ENCODE results near the gene CFAP221.

Gene CFAP221

GRCh38 chr2:119647440-119648169 lies 103.4 kb downstream of the CFAP221 start:
- no peak for DNase-seq

DNA sequence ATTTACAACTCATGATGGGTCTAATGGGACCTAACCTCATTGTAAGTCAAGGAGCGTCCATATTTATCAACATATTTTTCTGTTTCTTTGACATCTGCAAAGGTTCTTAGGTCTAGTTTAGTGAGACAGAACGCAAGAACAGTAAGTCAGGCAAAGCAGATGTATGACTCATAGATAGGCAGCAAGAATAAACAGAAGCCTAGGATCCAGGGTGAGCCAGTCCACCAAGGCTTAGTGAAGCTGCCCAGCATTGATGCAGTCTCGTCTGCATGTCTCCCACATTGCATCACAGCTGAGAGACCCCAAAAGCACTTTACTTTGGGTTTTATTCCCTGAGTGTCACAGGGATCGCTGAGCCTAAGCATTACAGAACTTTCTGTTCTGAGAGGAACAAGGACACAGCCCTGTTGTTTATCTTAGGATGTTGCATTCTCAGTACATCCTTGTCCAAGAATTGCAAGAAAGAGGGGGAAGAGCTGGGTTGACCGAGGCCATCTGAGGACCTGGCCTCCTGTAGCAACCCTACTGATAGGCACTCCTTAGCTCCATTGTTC lies 105.2 kb downstream of the CFAP221 start:
- no peak for DNase-seq

DNA sequence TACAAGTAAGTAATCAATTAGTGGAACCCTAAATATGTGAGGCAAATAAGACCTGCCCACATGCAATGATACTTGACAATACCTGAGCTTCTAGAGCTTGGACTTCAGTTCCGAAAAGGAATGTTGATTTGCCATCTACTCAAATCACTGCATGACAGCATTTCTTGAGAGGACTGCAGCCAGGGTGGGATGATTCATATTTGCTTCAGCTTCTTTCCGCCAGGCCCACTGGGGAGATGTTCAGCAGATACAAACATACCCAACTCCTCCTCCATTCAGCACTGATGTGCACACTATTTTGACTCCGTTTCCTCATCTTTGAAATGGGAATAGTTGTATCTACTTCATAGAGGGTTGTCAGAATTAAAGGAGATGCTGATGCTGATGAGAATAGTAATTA lies 106.0 kb downstream of the CFAP221 start:
- no peak for DNase-seq

- DNase-seq, result no peak
These were observed 106.7 kb downstream of the CFAP221 start for GRCh38 chr2:119650846-119651370.

- DNase-seq, result no peak
These were observed 113.4 kb downstream of the CFAP221 start for GRCh38 chr2:119657466-119658145.

DNA sequence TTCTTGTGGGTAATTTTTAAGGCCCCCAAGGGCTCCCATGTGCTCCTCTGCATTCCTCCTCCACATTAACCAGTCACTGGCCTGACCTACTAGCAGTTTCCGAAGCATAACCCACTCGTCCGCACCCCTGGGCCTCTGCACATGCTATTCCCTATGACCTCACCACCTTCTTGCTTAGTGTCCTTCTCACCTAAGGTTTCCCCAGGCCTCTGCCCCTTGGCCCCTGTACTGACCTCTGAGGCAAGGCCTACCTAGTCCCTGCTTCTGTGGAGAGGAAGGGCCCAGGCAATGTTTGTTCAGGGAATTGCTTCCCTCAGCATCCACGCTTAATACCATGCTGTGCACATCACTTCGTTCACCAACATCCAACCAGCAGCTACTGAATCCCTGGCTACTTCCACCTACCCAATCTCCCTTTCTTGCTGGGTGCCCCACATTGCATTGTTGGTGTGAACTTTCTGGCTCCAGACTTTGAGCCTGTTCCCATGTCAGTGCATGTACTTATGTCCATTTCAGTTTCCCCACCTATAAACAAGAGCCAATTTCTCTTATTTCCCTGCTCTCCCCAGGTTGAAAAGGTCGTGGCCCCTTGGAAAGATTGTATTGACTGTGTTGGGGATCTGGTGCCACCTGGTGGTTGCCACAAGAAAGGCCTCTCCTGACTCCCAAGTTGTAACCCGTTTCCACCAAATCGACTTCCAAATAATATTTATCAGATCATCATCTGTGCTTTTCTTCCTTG lies 115.5 kb downstream of the CFAP221 start:
- no peak for DNase-seq

- DNase-seq, result no peak
These were observed 116.1 kb downstream of the CFAP221 start for GRCh38 chr2:119660343-119660658.

GRCh38 chr2:119662297-119662696 lies 118.0 kb downstream of the CFAP221 start:
- no peak for DNase-seq

GRCh38 chr2:119668546-119668945 lies 124.3 kb downstream of the CFAP221 start:
- no peak for DNase-seq

GRCh38 chr2:119671016-119671415 lies 126.8 kb downstream of the CFAP221 start:
- no peak for DNase-seq

- no peak for DNase-seq
These were observed 127.5 kb downstream of the CFAP221 start for GRCh38 chr2:119671752-119672151.

GRCh38 chr2:119672161-119672862 lies 128.1 kb downstream of the CFAP221 start:
- DNase-seq, result no peak

GRCh38 chr2:119673796-119674195 lies 129.5 kb downstream of the CFAP221 start:
- no peak for DNase-seq

DNA sequence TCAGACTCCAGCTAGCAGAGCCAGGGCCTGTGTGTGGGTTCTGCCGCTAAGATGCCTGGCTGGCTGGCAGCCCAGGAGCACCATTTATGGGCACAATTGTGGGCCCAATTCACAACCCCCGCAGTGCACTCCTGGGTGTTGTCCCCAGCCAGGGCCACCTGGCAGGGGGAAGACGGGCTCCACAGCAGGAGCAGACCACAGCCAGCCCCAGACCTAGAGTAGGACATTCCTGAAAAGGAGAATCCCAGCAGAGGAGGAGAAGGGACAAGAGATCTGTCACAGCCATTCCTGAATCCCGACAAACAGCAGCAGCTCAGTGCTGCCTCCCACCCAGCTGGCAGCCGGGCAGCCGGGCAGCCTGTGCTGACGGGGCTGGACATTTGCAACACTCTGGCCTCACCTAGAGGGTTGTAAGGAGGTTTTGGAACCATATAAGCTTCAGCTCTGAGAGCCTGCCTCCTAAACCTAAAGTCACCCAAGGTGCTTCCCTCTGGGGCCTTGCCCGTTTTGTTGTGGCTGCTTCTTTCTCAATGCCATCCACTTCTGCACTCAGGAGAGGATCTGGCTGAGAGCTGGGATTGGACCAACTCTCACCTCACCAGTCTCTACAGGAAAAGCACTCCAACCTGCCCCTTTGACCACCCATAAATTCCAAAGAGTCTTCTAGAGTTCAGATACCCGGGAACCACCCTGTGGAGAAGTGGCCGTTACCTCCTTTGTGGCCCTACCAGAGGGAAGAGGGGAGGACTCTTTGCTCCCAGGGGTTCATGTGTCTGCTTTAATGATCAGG lies 130.7 kb downstream of the CFAP221 start:
- no peak for DNase-seq

DNA sequence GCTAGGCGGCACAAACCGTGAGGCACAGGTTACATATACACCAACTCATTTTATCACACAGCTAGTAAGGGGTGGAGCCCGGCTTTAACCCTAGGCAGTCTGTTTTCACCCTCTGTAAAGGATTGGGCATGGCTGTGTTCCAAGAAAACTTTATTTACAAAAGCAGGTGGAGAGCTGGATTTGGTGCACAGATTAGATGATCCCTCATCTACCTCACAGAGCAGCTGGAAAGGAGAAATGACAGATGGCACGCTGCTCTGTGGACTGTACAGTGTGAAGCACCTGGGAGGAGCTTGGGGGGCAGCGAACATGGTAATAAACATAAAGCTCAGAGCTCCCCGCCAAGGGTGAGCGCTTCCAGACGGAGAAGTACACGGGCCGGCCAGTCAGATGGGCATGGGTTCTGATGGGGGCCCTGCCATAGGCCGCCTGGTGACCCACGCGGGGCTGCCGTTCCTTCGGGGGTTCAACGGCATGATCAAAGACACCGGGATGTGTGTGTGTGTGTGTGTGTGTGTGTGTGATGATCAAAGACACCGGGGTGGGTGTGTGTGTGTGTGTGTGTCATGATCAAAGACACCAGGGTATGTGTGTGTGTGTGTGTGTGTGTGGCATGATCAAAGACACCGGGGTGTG lies 133.9 kb downstream of the CFAP221 start:
- DNase-seq, result no peak

DNA sequence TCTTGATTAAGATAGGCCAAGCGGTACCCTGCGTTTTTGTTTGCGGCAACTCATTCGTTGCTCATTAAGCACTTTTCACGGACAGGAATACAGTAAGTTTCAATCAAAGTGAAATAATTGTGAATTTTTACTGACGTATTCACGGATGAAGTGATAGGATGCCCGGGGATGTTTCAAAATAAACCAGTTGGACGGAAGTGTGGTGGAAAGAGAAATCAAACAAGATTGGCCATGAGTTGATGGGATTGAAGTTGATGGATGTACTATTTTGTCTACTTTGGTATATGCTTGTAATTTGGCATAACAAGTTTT lies 135.2 kb downstream of the CFAP221 start:
- DNase-seq, result no peak

GRCh38 chr2:119679846-119680245 lies 135.6 kb downstream of the CFAP221 start:
- no peak for DNase-seq

GRCh38 chr2:119680457-119681202 lies 136.4 kb downstream of the CFAP221 start:
- DNase-seq, result no peak

- DNase-seq, result no peak
These were observed 137.1 kb downstream of the CFAP221 start for GRCh38 chr2:119681203-119681867.

DNA sequence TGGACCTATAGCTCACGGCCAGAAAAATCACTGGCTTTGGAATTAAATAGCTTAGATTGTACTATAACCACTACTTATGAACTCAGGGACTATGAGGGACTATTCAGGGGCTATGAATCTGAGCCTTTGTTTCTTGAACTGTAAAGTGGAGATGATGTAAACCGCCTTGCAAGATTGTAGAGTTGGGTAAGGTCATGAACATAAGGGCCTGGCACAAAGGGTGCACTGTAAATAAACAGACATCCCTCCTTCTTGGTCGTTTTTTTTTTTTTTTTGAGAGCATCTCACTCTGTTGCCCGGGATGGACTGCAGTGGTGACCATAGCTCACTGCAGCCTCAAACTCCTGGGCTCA lies 137.6 kb downstream of the CFAP221 start:
- no peak for DNase-seq
